ENCODE data around the gene TIGD1.
"Not testable (repeated sequence)": the region's sequence is repeated elsewhere in the genome, so short reads cannot be mapped to it uniquely, and the experiment has no call there.

Gene TIGD1

DNA sequence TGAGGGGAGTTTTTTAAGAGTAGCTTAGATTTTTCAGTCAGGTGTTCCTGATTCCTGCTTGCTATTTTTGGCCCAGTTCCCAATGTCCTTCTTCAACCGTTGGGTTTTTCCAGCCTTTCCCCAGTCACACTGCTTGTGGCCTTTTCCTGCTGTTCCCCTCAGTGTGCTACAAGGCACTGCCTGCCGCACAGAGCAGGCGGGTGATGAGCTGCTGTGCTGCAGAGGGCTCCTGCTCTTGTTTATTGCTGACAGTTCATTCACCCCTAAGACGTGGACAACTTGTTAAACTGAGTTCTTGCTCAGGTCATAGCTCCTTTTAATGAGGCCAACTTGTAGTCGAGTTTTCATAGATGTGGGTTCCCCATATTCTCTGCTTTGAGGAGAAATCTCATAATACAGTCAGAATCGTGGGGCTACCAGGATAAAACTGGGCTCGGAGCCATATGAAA is 20.7 kb upstream of the TIGD1 start:
- in situ Hi-C loops (cut with MboI; ENCODE audit: low sequenced_read_pairs): no loop called here

DNA sequence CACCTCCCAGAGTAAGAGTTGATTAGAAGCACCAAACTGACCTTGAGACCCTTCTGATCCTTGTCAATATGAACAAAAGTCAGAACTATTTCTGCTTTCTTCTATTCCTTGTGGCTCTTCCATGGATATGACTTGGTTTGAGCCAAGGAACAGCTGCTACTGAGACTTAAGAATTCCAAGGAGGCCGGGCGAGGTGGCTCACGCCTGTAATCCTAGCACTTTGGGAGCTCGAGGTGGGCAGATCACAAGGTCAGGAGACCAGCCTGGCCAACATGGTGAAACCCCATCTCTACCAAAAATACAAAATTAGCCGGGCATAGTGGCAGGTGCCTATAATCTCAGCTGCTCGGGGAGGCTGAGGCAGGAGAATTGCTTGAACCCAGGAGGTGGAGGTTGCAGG is 20.1 kb upstream of the TIGD1 start:
- in situ Hi-C loops (cut with MboI; ENCODE audit: low sequenced_read_pairs): not testable (repeated sequence)

DNA sequence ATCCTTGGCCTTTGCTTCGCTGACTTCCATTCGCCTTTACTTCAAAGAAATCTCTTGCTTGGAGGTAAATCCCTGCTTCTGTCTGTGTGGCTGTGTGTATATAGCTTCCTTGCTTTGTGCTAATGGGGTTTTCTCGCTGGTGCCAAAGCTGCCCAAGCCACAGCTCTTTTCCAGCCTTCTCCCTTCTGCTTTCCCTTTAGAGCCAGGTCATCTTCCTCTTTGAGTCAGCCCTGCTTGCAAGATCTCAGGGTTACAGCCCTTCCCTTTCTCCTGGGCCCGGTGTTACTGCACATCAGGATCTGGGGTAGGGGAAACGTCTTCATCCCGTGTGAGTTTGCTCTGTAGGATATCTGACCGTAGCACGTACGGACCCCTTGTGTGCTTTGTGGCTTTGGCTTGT is 19.2 kb upstream of the TIGD1 start:
- in situ Hi-C loops (cut with MboI; ENCODE audit: low sequenced_read_pairs): no loop called here

DNA sequence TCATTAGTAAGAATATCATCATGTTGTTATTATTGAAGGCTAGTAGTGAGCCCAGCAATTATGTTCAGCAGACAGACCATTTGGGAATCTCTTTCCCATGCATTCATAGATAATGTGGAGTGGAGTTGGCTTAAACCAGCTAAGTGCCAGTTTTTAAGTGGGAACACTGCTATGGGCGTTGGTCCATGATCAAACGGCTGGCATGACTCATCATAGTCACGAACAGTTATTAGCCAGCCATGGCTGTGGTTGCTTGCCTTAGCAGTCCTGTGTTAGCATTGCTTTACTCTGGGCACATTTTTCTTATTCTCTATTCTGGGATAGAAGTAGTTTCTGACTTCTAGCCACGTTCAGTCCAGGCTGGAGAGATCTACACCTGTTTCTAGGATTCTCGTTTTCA is 17.8 kb upstream of the TIGD1 start:
- in situ Hi-C loops (cut with MboI; ENCODE audit: low sequenced_read_pairs): no loop called here

DNA sequence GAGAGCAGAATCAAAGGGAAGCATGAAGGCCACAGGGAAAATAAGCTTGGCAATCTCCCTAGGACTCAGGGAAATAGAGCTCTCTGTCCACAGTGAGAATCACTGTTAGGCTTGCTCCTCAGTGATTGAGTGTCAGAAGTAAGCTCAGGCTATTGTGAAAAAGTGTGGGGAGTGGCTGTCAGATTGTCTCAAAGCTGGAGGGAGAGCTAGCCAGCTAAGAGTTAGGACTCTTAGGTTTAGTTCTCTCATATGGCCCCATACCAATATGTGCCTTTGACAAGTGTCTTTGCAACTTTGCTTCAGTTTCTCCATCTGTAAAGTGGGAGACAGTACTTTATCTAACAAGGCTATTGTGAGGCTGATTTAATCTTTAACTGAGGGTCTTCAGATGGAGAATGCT is 17.4 kb upstream of the TIGD1 start:
- in situ Hi-C loops (cut with MboI; ENCODE audit: low sequenced_read_pairs): no loop called here

DNA sequence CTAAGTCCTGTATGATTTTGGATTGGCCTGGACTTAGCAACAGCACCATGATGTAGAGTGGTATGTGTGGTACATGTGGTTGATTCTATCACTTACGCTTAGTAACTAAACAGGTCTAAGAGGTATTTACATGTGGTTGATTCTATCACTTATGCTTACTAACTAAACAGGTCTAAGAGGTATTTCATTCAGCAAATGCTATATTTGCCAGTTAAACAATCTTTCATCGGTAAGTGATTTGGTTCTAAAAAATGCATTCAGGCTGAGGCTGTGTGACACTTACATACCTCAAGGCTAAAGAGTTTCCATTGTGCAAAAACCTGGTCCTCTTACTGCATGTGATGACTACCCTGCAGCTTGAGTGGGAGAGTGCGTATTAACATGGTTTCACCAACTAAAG is 13.2 kb upstream of the TIGD1 start:
- in situ Hi-C loops (cut with MboI; ENCODE audit: low sequenced_read_pairs): no loop called here

DNA sequence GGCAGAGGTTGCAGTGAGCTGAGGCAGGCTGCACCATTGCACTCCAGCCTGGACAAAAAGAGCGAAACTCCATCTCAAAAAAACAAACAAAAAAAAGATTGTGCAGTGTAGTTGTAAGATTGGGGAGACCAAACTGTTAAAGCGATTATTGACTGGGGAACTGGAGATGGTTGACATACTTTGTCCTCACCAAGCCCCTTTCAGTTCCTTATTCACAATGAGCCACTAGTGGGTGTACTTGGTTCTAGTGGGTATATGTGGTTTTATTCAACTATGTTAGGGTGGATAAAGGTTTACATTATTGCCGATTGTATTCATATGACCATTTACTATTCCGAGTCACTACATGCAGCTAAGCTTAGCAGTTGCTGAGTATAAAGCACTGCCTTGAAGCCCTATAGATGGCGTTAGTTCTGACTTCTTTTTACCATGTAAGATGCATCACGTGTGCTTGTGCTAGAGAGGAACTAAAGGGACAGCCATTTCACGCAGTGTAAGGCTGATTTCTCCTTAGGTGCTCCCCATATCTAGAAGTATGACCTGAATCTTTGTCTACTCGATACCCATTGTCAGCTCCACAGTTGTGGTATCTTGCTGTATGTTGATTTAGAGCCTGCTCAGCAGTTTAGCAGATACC is 12.3 kb upstream of the TIGD1 start:
- in situ Hi-C loops (cut with MboI; ENCODE audit: low sequenced_read_pairs): no loop called here

DNA sequence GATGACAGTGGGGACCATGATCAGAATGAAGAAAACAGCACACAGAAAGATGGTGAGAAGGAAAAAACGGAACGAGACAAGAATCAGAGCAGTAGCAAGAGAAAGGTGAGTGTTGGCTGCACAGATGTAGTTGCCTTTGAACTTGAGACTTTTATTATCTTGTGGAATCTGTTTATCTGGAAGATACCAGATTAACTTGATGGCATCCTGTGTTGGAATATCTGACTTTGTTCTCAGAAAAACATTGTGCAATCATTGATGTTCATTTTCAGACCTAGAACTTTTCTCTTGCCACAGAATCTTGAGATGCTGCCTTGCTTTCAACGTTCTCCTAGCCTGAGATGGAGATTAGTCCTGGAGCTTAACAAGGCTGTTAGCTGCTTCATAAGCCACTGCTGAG is 6.1 kb upstream of the TIGD1 start:
- in situ Hi-C loops (cut with MboI; ENCODE audit: low sequenced_read_pairs): no loop called here

DNA sequence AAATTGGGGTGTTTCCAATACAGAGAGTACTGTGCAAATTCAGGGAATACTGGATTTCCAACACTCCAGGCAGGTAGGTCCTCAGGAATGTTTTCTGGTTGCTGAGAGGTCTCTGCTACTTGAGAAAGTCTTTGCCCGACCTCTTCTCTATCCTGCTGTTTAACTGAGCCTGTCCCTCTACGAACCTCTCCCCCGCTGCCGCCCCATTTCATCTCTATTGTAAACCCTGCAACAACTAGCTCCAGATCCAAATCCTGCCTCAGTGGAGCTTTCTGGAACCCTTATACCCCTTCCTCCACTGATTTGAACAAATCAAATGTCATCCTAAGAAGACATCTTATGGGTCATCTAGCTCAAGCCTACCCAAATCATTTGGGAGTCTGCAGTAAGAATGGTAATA is 1.4 kb upstream of the TIGD1 start:
- in situ Hi-C loops (cut with MboI; ENCODE audit: low sequenced_read_pairs): no loop called here

DNA sequence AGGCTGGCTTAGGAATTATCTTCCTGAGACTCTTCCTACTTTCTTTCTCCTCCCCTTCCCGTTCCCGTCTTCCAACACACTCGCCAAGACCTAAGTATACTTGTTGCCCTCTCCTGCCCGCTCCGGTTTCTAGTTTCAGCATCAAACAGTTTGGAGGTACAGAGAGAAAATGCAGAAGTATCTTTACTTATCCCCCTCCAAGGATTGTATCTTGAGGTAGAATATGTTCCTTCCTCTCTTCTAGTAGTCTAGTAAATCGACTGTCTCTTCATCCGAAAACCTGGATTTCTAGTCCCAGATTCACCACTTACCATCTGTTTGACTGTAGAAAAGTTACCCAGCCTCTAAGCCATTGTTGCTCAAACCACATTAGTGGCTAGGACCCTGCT is 887 bp upstream of the TIGD1 start:
- in situ Hi-C loops (cut with MboI; ENCODE audit: low sequenced_read_pairs): no loop called here

DNA sequence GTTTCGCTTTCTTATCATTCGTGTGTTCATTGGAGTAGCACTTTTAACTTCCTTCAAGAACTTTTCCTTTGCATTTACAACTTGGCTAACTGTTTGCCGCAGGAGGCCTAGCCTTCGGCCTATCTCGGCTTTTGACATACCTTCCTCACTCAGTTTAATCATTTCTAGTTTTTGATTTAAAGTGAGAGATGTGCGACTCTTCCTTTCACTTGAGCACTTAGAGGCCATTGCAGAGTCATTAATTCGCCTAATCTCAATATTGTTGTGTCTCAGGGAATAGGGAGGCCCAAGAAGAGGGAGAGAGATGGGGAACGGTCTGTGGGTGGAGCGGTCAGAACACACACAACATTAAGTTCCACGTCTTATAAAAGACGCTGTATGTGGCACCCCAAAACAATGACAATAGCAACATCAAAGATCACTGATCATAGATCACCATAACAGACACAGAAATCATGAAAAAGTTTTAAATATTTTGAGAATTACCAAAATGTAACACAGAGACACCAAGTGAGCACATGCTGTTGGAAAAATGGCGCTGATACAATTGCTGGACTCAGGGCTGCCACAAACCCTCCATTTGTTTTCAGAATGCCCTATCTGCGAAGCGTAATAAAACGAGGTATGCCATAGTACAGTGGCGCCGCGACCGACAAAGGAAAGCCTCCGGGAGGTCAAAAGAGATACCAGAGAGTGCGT is 553 bp downstream of the TIGD1 start:
- in situ Hi-C loops (cut with MboI; ENCODE audit: low sequenced_read_pairs): no loop called here

DNA sequence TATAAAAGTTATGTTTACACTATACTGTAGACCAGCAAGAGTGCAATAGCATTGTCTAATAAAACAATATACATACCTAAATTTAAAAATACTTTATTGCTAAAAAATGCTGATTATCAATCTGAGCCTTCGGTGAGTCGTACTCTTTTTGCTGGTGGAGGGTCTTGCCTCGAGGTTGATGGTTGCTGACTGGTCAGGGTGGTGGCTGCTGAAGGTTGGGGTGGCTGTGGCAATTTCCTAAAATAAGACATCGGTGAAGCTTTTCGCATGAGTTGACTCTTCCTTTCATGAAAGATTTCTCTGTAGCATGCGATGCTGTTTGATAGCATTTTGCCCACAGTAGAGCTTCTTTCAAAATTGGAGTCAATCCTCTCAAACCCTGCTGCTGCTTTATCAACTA is 2.4 kb downstream of the TIGD1 start:
- in situ Hi-C loops (cut with MboI; ENCODE audit: low sequenced_read_pairs): no loop called here

DNA sequence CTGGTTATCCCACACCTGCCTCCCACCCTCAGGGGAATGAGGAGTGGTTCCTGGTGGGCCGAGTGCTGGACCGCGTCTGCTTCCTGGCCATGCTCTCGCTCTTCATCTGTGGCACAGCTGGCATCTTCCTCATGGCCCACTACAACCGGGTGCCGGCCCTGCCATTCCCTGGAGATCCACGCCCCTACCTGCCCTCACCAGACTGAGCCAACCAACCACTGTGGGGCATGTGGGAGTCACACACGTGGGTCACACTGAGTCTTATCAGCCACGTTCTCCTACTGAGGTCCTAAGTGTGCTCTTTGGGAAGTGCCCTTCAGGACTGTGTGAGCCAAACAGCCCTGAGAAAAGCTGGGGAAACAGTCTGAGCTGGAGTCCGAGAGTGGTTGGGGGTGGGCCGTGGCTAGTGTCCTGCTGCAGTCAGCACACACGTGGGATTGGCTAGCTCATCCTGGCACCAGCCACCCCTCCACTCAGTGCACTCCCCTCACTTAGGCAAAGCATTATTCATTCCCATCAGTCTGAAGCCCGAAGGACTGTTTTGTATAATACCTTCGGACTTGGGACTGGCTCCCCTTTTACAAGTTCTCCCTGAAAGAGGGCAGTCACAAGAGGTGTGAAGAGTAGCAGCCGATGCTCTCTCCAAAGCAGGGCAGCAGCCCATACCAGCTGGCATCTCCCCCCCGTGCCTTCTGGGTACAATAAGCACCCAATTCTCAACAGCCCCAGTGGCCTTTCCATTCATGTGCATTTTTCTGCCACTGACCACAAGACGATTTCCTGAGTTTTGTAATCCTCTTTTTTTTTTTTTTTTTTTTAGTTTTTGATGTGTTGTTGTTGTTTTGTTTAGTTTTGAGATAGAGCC is 4.6 kb downstream of the TIGD1 start:
- in situ Hi-C loops (cut with MboI; ENCODE audit: low sequenced_read_pairs): no loop called here

DNA sequence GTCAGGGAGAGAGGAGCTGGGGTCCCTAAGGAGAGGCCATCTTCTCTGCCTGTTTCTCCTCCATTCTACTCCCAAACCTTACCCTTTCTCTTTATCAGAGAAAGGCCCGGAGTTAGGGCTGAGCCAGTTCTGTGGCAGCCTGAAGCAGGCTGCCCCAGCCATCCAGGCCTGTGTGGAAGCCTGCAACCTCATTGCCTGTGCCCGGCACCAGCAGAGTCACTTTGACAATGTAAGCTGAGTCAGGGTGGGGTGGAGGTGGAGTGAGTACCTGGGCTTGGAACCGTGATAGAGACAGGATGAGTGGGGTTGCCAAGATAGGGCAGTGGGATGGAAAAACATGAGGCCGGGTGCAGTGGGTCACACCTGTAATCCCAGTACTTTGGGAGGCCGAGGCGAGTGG is 5.7 kb downstream of the TIGD1 start:
- in situ Hi-C loops (cut with MboI; ENCODE audit: low sequenced_read_pairs): no loop called here

DNA sequence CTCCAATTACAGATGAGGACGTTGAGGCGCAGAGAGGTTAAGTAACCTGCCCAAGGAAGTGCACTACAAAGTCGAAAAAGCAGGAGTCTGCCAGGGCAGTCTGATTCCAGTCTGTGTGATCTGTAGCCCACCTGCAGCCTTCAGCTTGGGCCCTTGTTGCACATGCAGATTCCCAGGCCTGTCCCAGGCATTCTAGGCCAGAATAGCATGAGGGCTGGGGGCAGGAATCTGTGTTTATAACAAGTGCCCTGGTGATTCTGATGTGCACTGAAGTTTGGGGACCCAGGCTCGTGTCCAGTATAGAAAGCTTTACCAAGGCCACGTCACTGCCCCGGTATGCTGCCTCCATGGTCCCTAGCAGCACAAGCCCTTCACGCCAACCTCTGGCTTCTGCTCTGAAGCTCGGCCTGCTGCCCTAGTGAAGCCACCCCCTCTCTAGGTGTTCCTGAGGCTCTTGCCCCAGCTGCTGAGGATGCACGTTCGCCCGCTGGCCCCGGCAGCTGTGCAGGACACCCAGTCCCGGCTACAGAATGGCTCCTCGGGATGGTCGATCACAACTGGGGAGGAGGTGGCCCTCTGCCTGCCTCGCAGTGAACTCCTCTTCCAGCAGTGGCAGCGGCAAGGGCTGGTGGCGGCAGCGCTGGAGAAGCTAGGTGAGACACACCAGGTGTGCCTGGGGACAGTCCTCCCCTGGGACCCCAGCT is 6.3 kb downstream of the TIGD1 start:
- in situ Hi-C loops (cut with MboI; ENCODE audit: low sequenced_read_pairs): no loop called here

DNA sequence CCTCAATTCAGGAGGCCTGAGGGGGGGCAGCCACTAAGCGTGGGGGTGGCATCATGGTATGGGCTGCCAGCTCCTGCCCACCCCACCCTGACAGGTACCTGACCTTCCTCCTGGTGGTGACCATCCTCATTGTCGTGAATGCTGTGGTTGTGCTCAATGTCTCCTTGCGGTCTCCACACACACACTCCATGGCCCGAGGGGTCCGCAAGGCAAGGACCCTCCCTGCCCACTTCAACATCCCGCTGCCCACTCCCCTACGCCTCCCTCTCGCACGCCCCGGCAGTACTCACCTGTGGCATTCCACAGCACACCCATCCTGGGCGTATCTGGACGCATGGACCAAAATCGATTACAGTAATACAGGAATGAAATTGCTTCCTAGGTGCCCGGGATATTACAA is 6.9 kb downstream of the TIGD1 start:
- in situ Hi-C loops (cut with MboI; ENCODE audit: low sequenced_read_pairs): no loop called here

DNA sequence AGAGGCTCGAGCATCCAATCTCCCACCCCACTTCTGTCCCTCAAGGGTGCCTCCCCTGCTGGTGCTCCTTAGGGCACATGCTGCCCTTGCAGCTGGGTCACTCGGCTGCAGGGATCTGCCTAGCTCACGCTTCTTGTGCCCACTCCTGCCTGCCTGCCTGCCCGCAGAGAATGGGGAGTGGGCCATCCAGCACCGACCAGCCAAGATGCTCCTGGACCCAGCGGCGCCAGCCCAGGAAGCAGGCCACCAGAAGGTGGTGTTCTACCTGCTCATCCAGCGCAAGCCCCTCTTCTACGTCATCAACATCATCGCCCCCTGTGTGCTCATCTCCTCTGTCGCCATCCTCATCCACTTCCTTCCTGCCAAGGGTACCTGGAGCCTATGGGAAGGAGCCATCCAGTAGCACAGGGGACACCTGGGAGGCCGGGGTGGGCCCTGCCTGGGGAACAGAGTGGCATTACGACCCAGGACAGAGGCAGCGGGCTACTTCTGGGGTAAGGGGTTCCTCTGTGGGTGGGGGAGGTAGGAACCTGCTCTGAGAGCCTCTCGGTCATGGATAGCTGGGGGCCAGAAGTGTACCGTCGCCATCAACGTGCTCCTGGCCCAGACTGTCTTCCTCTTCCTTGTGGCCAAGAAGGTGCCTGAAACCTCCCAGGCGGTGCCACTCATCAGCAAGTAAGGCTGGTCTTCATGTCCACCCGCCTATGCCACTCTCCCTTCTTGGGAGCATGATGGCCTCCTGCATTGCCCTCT is 7.5 kb downstream of the TIGD1 start:
- in situ Hi-C loops (cut with MboI; ENCODE audit: low sequenced_read_pairs): no loop called here

DNA sequence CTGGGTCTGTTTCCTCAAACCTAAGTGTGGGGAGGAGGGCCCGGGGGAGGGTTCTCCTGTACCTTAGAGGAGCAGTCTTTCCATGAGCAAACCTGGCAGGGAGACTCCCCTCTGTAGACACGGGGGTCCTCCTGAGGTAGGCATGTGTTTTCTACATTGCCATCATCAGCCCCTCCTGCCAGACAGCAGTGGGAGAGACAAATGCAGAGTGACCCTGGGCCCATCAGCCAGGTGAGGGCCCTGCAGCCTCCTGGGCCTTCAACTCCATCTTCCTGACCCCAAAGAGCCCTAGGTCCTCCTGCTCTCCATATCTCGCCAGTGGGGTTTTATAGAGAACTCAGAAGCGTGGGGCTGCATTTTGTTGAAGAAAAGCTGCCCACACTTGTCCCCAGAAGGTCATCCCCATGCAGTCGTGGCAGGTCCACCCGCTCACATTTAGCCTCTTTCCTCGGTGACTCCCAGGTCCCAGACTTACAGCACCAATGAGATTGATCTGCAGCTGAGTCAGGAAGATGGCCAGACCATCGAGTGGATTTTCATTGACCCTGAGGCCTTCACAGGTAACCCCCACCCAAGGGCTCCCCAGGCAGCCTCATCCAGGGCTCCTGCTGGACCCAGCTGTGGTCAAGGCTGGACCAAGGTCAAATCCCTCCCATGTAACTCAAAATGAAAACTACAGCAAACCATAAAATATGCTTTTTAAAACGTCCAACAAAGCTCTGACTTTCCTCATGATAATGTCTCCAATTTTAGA is 8.2 kb downstream of the TIGD1 start:
- in situ Hi-C loops (cut with MboI; ENCODE audit: low sequenced_read_pairs): no loop called here

DNA sequence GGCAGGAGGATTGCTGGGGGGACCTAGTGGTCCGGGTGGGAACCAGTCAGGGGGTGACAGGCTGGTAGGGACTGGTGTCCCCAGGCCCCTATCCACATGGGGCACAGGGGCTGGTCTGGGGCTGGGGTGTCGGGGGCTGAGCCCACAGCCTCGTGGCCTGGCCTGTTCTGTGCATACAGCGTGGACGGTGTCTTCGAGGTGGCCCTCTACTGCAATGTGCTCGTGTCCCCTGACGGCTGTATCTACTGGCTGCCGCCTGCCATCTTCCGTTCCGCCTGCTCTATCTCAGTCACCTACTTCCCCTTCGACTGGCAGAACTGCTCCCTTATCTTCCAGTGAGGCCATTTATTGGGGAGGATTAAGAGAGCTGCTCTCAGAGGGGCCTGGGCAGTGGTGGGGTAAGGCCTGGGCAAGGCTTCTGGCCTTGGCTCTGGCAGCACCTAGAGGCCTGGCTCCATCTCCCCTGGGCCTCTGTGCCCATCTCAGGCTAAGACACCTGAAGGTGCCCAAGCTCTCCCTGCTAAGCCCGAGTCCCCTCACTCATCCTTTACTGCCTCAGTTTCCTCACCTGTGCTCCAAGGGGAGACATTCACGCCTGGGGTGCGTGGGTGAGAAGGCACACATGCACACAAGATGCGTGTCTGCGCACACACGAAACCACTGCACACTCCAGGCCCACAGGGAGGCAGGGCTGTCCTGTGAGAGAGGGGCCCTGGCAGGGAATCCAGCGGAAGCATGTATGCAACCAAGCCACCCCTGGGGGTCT is 9.0 kb downstream of the TIGD1 start:
- in situ Hi-C loops (cut with MboI; ENCODE audit: low sequenced_read_pairs): no loop called here
